ENCODE results near the gene NRARP. TPM values are rescaled to one million over a fixed set of nuclear protein-coding genes. Genes with fewer than 3 reads are reported as not detected.
A peak's percentile ranks its signal among the peaks of the same experiment; 100 is the strongest.

Gene NRARP
- total and polyA plus RNA-seq, 10 of the 15 experiments (the other 5 are each of a cell fraction or from before 2014, with no cell fraction given), result 0.06 to 9.2 (median 2.2) TPM; not detected in 2

DNA sequence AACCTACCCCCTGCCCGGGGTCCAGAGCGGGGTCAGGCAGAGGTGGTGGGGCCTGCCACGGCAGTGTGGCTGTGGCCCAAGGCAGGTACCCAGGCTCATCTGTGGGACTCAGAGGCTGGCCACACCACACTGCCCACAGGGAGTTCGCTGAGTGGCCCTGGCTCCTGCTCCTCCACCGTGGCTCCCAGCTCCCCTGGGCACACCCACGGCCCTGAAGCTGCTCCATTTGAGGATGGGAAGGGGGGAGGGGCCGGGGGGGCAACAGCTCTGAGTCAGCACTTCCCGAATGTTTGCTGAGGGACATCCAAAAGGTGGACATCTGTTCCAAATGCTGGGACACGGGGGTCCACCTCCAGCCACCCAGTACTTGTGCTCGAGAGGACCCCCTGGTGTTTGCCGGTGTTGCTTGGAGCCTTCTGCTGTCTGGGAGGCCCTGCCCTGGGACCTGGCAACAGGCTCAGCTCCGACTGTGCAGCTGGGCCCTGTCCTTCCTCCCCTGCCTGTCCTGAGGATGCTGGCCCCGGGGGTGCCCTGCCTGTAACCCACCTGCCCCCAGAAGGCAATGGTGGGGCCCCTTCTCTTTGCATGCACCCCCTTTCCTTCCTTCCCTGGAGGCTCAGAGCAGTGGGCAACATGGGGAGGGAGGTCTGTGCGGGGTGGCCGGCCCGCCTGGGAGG, 2.5 kb upstream of the NRARP start:
- no peak for DNase-seq (ENCODE audit: low read depth, low spot score)
- Histone ChIP-seq H3K4me1 (ENCODE audit: control insufficient read depth, insufficient read depth, low read length) (peaks cover 24% of the 10 kb centered on the region), H3K4me3 (no peak overlapping the region), H3K4me2 (ENCODE audit: control insufficient read depth, insufficient read depth) (no peak overlapping the region), H3K9me3 (replicated peaks; ENCODE audit: control insufficient read depth, insufficient read depth, low read length) (no peaks in the 10 kb centered on the region), H4K20me1 (ENCODE audit: control insufficient read depth, insufficient read depth) (no peaks in the 10 kb centered on the region), H3K36me3 (ENCODE audit: control insufficient read depth in 2 of 2, insufficient read depth in 2 of 2, low read length in 1 of 2) (no peaks in the 10 kb centered on the region), H3K79me2 (ENCODE audit: control insufficient read depth, insufficient read depth, low read length) (no peaks in the 10 kb centered on the region; the same call in 1 of the 2 replicates), H3K27ac (ENCODE audit: control insufficient read depth, insufficient read depth) (no peak overlapping the region), H3K9ac (ENCODE audit: control insufficient read depth, insufficient read depth, low read length) (no peak overlapping the region), H3K27me3 (replicated peaks in 1 of 2; ENCODE audit: control insufficient read depth in 2 of 2, insufficient read depth in 2 of 2, low read length in 1 of 2) (no peaks in the 10 kb centered on the region), H2AFZ (ENCODE audit: control insufficient read depth, low read depth, low read length) (no peak overlapping the region)
- no TSS peak for BruUV-seq (replicated peaks)
- RAD21 ChIA-PET (ENCODE audit: unreplicated experiment), result no interaction called here
- SMC1A ChIA-PET (ENCODE audit: uncharacterized antibody, unreplicated experiment), result no interaction called here
- TF ChIP-seq EED (IDR thresholded peaks at IDR 0.05; ENCODE audit: low read depth) (no peak), CTCF (IDR thresholded peaks at IDR 0.05 in 2 of 3, conservative IDR thresholded peaks at IDR 0.05 in 1 of 3; ENCODE audit: control insufficient read depth in 2 of 3, extremely low read depth in 1 of 3, insufficient read depth in 1 of 3, low read depth in 3 of 3, low read length in 3 of 3) (peak in 2 of 3 experiments; percentile 20 to 25; a peak in 2 of 6 replicates)
- intact Hi-C loops (cut with micrococcal nuclease; ENCODE audit: unreplicated experiment) (loop anchor here (5.0 kb wide), 1 partner anchor 118 kb away; the partner anchor contains the start of genes EXD3 and NOXA1), in situ Hi-C loops (cut with MboI) (no loop called here)
- FAIRE-seq, result no peak
- POLR2A ChIA-PET, result interaction anchor here (0.5 to 2.0 kb wide), 2 partner anchors 12 to 65 kb away, joined by 7 to 9 read pairs; no protein-coding TSS in a partner anchor
- CTCF ChIA-PET, result interaction anchor here (1.3 to 1.4 kb wide), 2 partner anchors 9 to 68 kb away, joined by 3 to 4 read pairs; no protein-coding TSS in a partner anchor
- ATAC-seq, result no peak
- 57% methylated on average over 14 of the region's 16 CpGs for WGBS (ENCODE audit: insufficient coverage, insufficient replicate concordance, low lambda C conversion rate, missing lambda C conversion rate)

DNA sequence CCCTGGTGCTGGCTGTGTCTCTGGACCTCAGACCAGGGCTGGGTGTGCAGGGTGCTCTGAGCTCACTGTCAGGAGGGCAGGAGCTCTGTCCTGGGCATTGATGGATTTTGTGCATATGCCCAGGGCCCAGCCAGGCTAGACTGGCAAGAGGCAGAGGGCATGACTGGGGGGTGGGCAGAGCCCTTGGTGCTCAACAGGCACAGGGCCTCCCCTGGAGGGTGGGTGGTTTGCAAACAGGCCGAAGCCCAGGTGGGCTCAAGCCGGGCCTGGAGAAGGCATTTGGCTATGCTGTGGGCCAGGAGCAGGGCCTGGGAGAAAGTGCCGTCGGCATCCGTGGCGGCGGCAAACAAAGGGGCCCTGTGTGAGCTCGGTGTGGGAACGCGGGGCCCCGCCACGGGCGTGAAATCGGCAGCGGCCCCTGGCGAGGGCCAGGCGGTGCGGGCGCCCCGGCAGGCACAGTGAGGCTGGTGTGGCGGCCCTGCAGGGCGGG, 1.9 kb upstream of the NRARP start:
- H3K79me2 ChIP-seq (ENCODE audit: control insufficient read depth, insufficient read depth, low read length), result no peaks in the 10 kb centered on the region; the same call in 1 of the 2 replicates
- FAIRE-seq, result no peak
- no peaks in the 10 kb centered on the region for H3K9me3 ChIP-seq (replicated peaks; ENCODE audit: control insufficient read depth, insufficient read depth, low read length)
- no peak overlapping the region for H2AFZ ChIP-seq (ENCODE audit: control insufficient read depth, low read depth, low read length)
- ChIA-PET RAD21 (ENCODE audit: unreplicated experiment) (no interaction called here), SMC1A (ENCODE audit: uncharacterized antibody, unreplicated experiment) (no interaction called here), CTCF (interaction anchor here (0.6 to 2.1 kb wide), 4 partner anchors 9 to 104 kb away, joined by 3 to 17 read pairs (median 4); no protein-coding TSS in a partner anchor), POLR2A (interaction anchor here (0.5 to 2.0 kb wide), 2 partner anchors 12 to 65 kb away, joined by 7 to 9 read pairs; no protein-coding TSS in a partner anchor)
- no peaks in the 10 kb centered on the region for H4K20me1 ChIP-seq (ENCODE audit: control insufficient read depth, insufficient read depth)
- ATAC-seq, result no peak
- H3K4me3 ChIP-seq, result no peak overlapping the region
- H3K4me2 ChIP-seq (ENCODE audit: control insufficient read depth, insufficient read depth), result no peak overlapping the region
- peaks cover 30% of the 10 kb centered on the region for H3K4me1 ChIP-seq (ENCODE audit: control insufficient read depth, insufficient read depth, low read length)
- H3K36me3 ChIP-seq (ENCODE audit: control insufficient read depth in 2 of 2, insufficient read depth in 2 of 2, low read length in 1 of 2), result no peaks in the 10 kb centered on the region
- intact Hi-C loops (cut with micrococcal nuclease; ENCODE audit: unreplicated experiment), result loop anchor here (2.0 to 5.0 kb wide), 2 partner anchors 103 to 118 kb away; partner anchors contain the start of genes EXD3 and NOXA1
- in situ Hi-C loops (cut with MboI), result no loop called here
- no peaks in the 10 kb centered on the region for H3K27me3 ChIP-seq (replicated peaks in 1 of 2; ENCODE audit: control insufficient read depth in 2 of 2, insufficient read depth in 2 of 2, low read length in 1 of 2)
- H3K9ac ChIP-seq (ENCODE audit: control insufficient read depth, insufficient read depth, low read length), result no peak overlapping the region
- no TSS peak for BruUV-seq (replicated peaks)
- WGBS (ENCODE audit: insufficient coverage, insufficient replicate concordance, low lambda C conversion rate, missing lambda C conversion rate), result 84% methylated on average over 22 of the region's 22 CpGs
- H3K27ac ChIP-seq (ENCODE audit: control insufficient read depth, insufficient read depth), result no peak overlapping the region
- no peak for DNase-seq (ENCODE audit: low read depth, low spot score)
- no peak for TF ChIP-seq SRF (IDR thresholded peaks at IDR 0.05; ENCODE audit: low read depth in 2 of 2, low read length in 2 of 2)
- TF ChIP-seq MEF2A (IDR thresholded peaks at IDR 0.05; ENCODE audit: insufficient read depth, low read depth, low read length), result no peak
- TF ChIP-seq, protein P1, sequence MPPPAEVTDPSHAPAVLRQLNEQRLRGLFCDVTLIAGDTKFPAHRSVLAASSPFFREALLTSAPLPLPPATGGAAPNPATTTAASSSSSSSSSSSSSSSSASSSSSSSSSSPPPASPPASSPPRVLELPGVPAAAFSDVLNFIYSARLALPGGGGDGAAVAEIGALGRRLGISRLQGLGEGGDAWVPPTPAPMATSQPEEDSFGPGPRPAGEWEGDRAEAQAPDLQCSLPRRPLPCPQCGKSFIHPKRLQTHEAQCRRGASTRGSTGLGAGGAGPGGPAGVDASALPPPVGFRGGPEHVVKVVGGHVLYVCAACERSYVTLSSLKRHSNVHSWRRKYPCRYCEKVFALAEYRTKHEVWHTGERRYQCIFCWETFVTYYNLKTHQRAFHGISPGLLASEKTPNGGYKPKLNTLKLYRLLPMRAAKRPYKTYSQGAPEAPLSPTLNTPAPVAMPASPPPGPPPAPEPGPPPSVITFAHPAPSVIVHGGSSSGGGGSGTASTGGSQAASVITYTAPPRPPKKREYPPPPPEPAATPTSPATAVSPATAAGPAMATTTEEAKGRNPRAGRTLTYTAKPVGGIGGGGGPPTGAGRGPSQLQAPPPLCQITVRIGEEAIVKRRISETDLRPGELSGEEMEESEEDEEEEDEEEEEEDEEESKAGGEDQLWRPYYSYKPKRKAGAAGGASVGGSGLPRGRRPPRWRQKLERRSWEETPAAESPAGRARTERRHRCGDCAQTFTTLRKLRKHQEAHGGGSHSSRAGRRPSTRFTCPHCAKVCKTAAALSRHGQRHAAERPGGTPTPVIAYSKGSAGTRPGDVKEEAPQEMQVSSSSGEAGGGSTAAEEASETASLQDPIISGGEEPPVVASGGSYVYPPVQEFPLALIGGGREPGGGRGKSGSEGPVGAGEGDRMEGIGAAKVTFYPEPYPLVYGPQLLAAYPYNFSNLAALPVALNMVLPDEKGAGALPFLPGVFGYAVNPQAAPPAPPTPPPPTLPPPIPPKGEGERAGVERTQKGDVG (CRISPR knock-in tag; IDR thresholded peaks at IDR 0.05), result no peak
- TF ChIP-seq, protein P2, sequence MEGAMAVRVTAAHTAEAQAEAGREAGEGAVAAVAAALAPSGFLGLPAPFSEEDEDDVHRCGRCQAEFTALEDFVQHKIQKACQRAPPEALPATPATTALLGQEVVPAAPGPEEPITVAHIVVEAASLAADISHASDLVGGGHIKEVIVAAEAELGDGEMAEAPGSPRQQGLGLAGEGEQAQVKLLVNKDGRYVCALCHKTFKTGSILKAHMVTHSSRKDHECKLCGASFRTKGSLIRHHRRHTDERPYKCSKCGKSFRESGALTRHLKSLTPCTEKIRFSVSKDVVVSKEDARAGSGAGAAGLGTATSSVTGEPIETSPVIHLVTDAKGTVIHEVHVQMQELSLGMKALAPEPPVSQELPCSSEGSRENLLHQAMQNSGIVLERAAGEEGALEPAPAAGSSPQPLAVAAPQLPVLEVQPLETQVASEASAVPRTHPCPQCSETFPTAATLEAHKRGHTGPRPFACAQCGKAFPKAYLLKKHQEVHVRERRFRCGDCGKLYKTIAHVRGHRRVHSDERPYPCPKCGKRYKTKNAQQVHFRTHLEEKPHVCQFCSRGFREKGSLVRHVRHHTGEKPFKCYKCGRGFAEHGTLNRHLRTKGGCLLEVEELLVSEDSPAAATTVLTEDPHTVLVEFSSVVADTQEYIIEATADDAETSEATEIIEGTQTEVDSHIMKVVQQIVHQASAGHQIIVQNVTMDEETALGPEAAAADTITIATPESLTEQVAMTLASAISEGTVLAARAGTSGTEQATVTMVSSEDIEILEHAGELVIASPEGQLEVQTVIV (IDR thresholded peaks at IDR 0.05; ENCODE audit: borderline replicate concordance, partially characterized antibody), result no peak

Measured in GM12878 (cell line).